Measurements from ENCODE around the gene ZNF524. TPM values are rescaled to one million over a fixed set of nuclear protein-coding genes. Genes with fewer than 3 reads are reported as not detected.

ZNF524 gene
- total RNA-seq, 1 experiment from 2014 or later: 26.4 TPM

DNA sequence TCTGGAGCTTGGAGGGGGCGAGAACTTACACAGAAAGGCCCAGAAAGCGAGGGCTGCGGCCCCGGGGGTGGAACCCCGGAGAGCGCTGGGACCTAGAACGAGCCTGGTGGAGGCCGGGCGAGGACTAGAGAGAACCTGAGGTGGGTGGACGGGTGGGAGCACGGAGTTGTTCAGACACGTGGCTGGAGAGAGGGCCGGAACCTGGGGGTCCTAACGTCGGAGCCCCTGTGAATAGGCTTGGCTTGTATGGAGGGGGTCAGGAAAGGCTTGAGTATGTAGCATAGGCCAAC lies 43.7 kb downstream of the ZNF524 start:
- ChIA-PET POLR2A (interaction anchor here (0.6 kb wide), 1 partner anchor 9 kb away, joined by 6 read pairs; no protein-coding TSS in a partner anchor), CTCF (no interaction called here)
- no TSS peak for BruUV-seq (replicated peaks)
- Histone ChIP-seq H3K27me3 (ENCODE audit: control insufficient read depth, insufficient read depth, low read length) (no peaks in the 10 kb centered on the region), H3K27ac (ENCODE audit: low read length) (peak overlapping the region; percentile 96), H3K36me3 (ENCODE audit: control insufficient read depth, insufficient read depth, low read length) (peaks cover 13% of the 10 kb centered on the region), H3K4me1 (ENCODE audit: control insufficient read depth, insufficient read depth, low read length) (peaks cover 46% of the 10 kb centered on the region), H3K4me3 (ENCODE audit: low read depth in 2 of 2, low read length in 2 of 2) (peak overlapping the region; percentile 63 to 93), H3K9me3 (ENCODE audit: control insufficient read depth, insufficient read depth, low read depth, low read length) (no peaks in the 10 kb centered on the region)
- in situ Hi-C loops (cut with HindIII; ENCODE audit: low pct_unique_long_range_greater_than_20kb, low sequenced_read_pairs) (no loop called here), intact Hi-C loops (cut with micrococcal nuclease; ENCODE audit: unreplicated experiment) (no loop called here)
- ATAC-seq: no peak
- TF ChIP-seq TCF7L2 (IDR thresholded peaks at IDR 0.05; ENCODE audit: low read depth, low read length): no peak
- TF ChIP-seq POLR2AphosphoS5 (IDR thresholded peaks at IDR 0.05; ENCODE audit: low read depth, low read length): no peak
- TF ChIP-seq, protein P1, sequence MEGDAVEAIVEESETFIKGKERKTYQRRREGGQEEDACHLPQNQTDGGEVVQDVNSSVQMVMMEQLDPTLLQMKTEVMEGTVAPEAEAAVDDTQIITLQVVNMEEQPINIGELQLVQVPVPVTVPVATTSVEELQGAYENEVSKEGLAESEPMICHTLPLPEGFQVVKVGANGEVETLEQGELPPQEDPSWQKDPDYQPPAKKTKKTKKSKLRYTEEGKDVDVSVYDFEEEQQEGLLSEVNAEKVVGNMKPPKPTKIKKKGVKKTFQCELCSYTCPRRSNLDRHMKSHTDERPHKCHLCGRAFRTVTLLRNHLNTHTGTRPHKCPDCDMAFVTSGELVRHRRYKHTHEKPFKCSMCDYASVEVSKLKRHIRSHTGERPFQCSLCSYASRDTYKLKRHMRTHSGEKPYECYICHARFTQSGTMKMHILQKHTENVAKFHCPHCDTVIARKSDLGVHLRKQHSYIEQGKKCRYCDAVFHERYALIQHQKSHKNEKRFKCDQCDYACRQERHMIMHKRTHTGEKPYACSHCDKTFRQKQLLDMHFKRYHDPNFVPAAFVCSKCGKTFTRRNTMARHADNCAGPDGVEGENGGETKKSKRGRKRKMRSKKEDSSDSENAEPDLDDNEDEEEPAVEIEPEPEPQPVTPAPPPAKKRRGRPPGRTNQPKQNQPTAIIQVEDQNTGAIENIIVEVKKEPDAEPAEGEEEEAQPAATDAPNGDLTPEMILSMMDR (IDR thresholded peaks at IDR 0.05): no peak
- no peak for TF ChIP-seq SIN3A (IDR thresholded peaks at IDR 0.05; ENCODE audit: borderline replicate concordance, insufficient read depth, low read depth, low read length)
- no peak for TF ChIP-seq REST (IDR thresholded peaks at IDR 0.05; ENCODE audit: insufficient read depth in 1 of 2, low read depth in 2 of 2, low read length in 1 of 2)
- DNase-seq (ENCODE audit: low read depth, low spot score): no peak

DNA sequence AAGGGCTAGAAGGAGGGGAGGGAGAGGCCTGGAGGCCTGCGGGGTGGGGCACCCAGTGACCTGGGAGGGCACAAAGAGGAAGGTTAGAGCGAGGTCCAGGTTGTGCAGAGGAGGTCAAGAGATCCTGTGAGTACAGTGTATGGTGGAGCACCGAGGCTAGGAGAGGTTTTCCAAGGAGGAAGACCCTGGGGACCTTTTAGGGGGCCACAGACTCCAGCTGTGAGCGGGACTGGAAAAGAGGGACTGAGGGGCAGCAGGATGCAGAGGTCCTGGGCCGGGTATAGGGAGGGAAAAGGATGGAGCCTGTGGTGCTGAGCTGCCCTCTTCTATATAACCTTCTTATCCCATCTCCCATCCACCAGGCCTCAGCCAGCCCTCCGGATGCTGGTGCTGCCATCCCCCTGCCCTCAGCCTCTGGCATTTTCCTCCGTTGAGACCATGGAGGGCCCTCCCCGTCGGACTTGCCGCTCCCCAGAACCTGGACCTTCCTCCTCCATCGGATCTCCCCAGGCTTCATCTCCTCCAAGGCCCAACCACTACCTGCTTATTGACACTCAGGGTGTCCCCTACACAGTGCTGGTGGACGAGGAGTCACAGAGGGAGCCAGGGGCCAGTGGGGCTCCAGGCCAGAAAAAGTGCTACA lies 44.2 kb downstream of the ZNF524 start:
- Histone ChIP-seq H3K36me3 (ENCODE audit: control insufficient read depth, insufficient read depth, low read length) (peaks cover 13% of the 10 kb centered on the region), H3K4me1 (ENCODE audit: control insufficient read depth, insufficient read depth, low read length) (peaks cover 51% of the 10 kb centered on the region), H3K4me3 (ENCODE audit: low read depth in 2 of 2, low read length in 2 of 2) (peak overlapping the region; percentile 63 to 93), H3K27ac (ENCODE audit: low read length) (peak overlapping the region; percentile 96), H3K9me3 (ENCODE audit: control insufficient read depth, insufficient read depth, low read depth, low read length) (no peaks in the 10 kb centered on the region), H3K27me3 (ENCODE audit: control insufficient read depth, insufficient read depth, low read length) (no peaks in the 10 kb centered on the region)
- ChIA-PET POLR2A (interaction anchor here (0.6 kb wide), 1 partner anchor 10 kb away, joined by 6 read pairs; no protein-coding TSS in a partner anchor), CTCF (no interaction called here)
- BruUV-seq (replicated peaks): no TSS peak
- in situ Hi-C loops (cut with HindIII; ENCODE audit: low pct_unique_long_range_greater_than_20kb, low sequenced_read_pairs) (no loop called here), intact Hi-C loops (cut with micrococcal nuclease; ENCODE audit: unreplicated experiment) (no loop called here)
- DNase-seq (ENCODE audit: low read depth, low spot score) (no peak), ATAC-seq (no peak)
- TF ChIP-seq POLR2AphosphoS5 (IDR thresholded peaks at IDR 0.05; ENCODE audit: low read depth, low read length) (no peak), TCF7L2 (IDR thresholded peaks at IDR 0.05; ENCODE audit: low read depth, low read length) (no peak), SIN3A (IDR thresholded peaks at IDR 0.05; ENCODE audit: borderline replicate concordance, insufficient read depth, low read depth, low read length) (no peak), REST (IDR thresholded peaks at IDR 0.05; ENCODE audit: insufficient read depth in 1 of 2, low read depth in 2 of 2, low read length in 1 of 2) (no peak)
- TF ChIP-seq, protein P1 (IDR thresholded peaks at IDR 0.05): no peak

Data from Panc1 (cell line).